Stimulated activated naive B cell treated with anti-CD40 and anti-IgM and Interleukin-4, amounts not matched to agents 10 μg/mL and 1 μg/mL and 100 μg/mL, for 72 hours (primary cell): Measurements from ENCODE around the gene SPATA13.
A peak's percentile ranks its signal among the peaks of the same experiment; 100 is the strongest.
"Not testable (repeated sequence)": the region's sequence is repeated elsewhere in the genome, so short reads cannot be mapped to it uniquely, and the experiment has no call there.

ENCODE experiments used
- ATAC-seq, 2 donors: fragments of 150-1000 bp; cut with Tn5 transposase; replicated peaks; 2 replicates each; pipeline ENCODE4 v1.10.0; 2021; ENCODE audit warnings: moderate library complexity in 1 of 2
- DNase-seq: peaks from one replicate; pipeline ENCODE4 v3.0.0; 2021
- H3K27ac Mint-ChIP-seq: one replicate; pipeline ENCODE4 v1.8.0; 2022; ENCODE audit warnings: mild to moderate bottlenecking, mixed read lengths
- H3K27me3 Mint-ChIP-seq, 2 donors: one replicate each; pipeline ENCODE4 v1.8.0; 2022; ENCODE audit warnings: mixed read lengths in 2 of 2
- H3K36me3 Mint-ChIP-seq, 2 donors: one replicate each; pipeline ENCODE4 v1.8.0; 2022; ENCODE audit warnings: mixed read lengths in 2 of 2, mild to moderate bottlenecking in 1 of 2
- H3K4me1 Mint-ChIP-seq, 2 donors: one replicate each; pipeline ENCODE4 v1.8.0; 2022; ENCODE audit warnings: mixed read lengths in 2 of 2, mild to moderate bottlenecking in 1 of 2
- H3K4me3 Mint-ChIP-seq, 2 donors: one replicate each; pipeline ENCODE4 v1.8.0; 2022; ENCODE audit warnings: mild to moderate bottlenecking in 2 of 2, mixed read lengths in 2 of 2, moderate library complexity in 1 of 2
- H3K9me3 Mint-ChIP-seq, 2 donors: one replicate each; pipeline ENCODE4 v1.8.0; 2022; ENCODE audit warnings: mixed read lengths in 2 of 2, mild to moderate bottlenecking in 1 of 2

SPATA13 gene

DNA sequence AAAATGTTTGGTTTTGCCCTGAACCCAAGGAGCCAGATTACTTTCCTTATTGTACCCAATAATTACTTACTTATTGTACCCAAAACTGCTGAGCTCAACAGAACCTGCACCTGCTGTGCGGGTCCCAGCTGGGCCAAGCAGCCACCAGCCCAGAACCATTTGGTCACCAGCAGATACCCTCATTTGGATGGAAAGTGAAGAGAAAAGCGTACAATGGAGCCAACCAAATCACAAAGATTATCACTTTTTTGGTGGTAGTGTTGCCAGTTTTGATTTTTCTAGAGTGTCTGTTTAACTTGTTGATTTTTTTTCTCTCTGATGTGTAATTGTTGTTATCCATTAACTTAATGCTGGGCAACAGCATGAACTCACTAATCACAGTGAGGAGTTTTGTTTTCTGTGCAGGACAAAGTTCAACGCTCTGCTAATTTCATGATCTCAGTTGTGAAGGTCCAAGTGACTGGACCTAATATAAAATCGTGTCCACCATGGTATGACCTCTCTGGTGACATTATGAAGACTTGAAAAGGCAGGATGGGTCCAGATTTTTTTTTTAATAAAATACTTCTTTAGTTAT, 23.8 kb downstream of the SPATA13 start:
- DNase-seq (no peak), ATAC-seq (no peak)
- Mint-ChIP-seq H3K36me3 (peaks cover 2 to 4% of the 10 kb centered on the region in 2 donors), H3K4me3 (no peak overlapping the region), H3K27ac (no peak overlapping the region), H3K9me3 (peaks cover 2 to 5% of the 10 kb centered on the region in 2 donors), H3K4me1 (peaks cover 0 to 2% of the 10 kb centered on the region in 2 donors), H3K27me3 (peaks cover 0 to 5% of the 10 kb centered on the region in 2 donors)

DNA sequence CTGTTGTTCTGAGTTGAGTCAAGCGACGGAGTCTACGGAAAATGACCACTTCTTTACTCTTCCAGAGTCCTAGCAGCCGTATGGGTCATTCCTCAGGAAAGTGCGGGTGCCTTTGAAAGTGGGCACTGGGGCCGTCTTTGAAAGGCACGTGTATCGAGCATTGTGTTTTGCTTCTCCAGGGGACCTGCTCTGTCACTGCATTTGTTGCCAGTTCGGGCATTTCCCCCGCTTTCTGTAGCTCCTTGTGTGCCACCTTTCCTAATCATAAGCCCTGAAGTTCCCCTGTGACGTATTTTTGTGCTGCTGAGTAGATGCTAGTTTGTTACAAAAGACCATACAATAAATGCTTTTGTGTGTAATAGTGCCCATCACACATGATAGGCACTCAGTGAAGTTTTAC, 24.4 kb downstream of the SPATA13 start:
- ATAC-seq (no peak), DNase-seq (no peak)
- Mint-ChIP-seq H3K4me3 (no peak overlapping the region), H3K9me3 (peaks cover 2 to 5% of the 10 kb centered on the region in 2 donors), H3K27me3 (peaks cover 0 to 5% of the 10 kb centered on the region in 2 donors), H3K4me1 (peaks cover 0 to 2% of the 10 kb centered on the region in 2 donors), H3K27ac (no peak overlapping the region), H3K36me3 (peaks cover 2 to 4% of the 10 kb centered on the region in 2 donors)

DNA sequence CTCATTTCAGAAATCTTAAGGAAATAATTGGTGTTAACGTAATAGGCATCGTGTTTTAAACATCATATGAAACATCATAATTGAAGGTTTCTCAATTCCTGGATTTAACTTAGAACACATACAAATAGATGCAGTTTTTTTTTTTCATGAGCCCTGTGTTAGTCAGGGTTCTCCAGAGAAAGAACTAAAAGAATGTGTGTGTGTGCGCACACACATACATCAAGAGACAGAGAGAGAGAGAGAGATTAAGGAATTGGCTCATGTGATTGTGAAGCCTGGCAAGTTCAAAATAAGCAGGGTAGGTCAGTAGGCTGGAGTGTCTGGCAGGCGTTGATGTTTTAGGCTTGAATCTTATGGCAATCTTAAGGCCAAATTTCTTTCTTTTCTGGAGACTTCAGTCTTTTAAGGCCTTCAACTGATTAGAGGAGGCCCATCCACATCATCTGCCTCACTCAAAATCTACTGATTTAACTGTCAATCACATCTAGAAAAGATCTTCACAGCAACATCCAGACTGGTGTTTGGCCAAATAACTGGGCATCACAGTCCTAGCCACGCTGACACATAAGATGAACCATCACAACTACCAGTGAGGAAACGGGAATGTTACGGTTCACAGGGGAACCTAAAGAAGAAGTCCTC, 25.2 kb downstream of the SPATA13 start:
- DNase-seq: no peak
- Mint-ChIP-seq H3K4me1 (peaks cover 0 to 2% of the 10 kb centered on the region in 2 donors), H3K4me3 (no peak overlapping the region), H3K27ac (no peak overlapping the region), H3K36me3 (peaks cover 2 to 4% of the 10 kb centered on the region in 2 donors), H3K27me3 (peaks cover 0 to 5% of the 10 kb centered on the region in 2 donors), H3K9me3 (peaks cover 2 to 5% of the 10 kb centered on the region in 2 donors)
- ATAC-seq: no peak

DNA sequence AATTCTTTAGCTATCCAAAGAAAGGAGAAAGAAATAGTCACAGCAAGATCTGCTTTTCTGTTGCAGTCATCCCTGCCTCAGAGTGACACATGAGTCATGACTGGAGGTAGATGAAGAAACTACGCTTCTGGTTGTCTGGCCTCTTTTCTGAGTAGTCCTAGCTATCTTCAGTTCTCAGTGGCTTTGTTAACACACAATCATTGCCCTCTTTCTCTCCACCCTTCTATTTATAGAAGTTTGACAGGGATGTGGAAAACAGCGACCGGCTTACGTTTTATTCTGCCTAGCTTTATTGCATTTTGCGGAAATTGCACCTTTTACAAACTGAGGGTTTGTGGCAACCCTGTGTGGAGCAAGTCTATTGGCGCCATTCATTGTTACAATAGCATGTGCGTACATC, 26.7 kb downstream of the SPATA13 start:
- no peak for DNase-seq
- H3K4me3 Mint-ChIP-seq: no peak overlapping the region

GRCh38 chr13:24192057-24192810, 31.7 kb downstream of the SPATA13 start:
- no peaks in the 10 kb centered on the region for H3K36me3 Mint-ChIP-seq
- no peaks in the 10 kb centered on the region for H3K9me3 Mint-ChIP-seq
- H3K27ac Mint-ChIP-seq: no peak overlapping the region
- no peak overlapping the region for H3K4me3 Mint-ChIP-seq
- ATAC-seq (peak; percentile 41 to 46), DNase-seq (no peak)
- H3K27me3 Mint-ChIP-seq: no peaks in the 10 kb centered on the region
- H3K4me1 Mint-ChIP-seq: peaks cover 9 to 11% of the 10 kb centered on the region in 2 donors

More for the DNA sequence above, 26.7 kb downstream of the SPATA13 start:
- Mint-ChIP-seq H3K27me3 (peaks cover 0 to 5% of the 10 kb centered on the region in 2 donors), H3K27ac (no peak overlapping the region), H3K9me3 (peaks cover 1 to 2% of the 10 kb centered on the region in 2 donors), H3K36me3 (peaks cover under 1 to 2% of the 10 kb centered on the region in 2 donors), H3K4me1 (peaks cover 2% of the 10 kb centered on the region in 2 donors)
- no peak for ATAC-seq

- ATAC-seq (no peak), DNase-seq (no peak)
- Mint-ChIP-seq H3K27me3 (no peaks in the 10 kb centered on the region), H3K4me1 (peaks cover 9 to 11% of the 10 kb centered on the region in 2 donors), H3K36me3 (no peaks in the 10 kb centered on the region), H3K27ac (no peak overlapping the region), H3K4me3 (no peak overlapping the region), H3K9me3 (no peaks in the 10 kb centered on the region)
Measured at GRCh38 chr13:24192811-24193162, 32.3 kb downstream of the SPATA13 start.

DNA sequence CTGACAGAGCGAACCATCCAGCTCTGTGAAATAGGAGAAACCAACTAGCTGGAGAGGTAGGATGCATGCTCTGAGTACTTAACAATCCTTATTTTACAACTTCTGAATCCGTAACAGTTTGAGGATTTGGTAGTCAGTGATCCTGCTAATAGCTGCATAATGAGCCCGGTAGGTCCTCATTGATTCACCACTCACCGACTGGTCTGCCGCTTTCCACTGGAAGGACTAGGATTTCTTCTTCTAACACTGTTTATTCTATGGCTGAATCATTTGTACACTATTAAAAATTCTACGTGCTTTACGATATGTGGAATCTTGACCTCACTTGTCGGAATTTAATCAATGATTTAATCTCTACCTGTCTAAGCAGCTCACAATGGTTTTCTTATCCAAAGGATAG, 33.9 kb downstream of the SPATA13 start:
- no peak overlapping the region for H3K27ac Mint-ChIP-seq

DNA sequence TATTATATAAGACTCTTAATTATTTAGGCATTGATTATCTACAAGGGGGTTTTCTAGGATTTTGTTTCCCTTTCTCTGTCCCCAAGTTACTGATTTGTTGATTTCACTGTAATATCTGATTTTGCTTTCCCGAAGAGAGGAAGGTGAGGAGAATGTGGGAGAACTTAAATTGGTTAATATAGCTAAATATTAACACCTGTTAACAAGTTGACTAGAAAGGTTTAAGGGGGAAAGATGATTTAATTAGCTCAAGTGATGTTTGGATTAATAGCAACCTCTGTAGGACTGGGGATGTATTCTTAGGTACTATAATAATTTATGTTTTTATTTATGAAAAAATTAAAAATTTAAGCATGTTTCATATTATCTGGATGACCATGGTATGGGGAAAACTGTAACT, 35.1 kb downstream of the SPATA13 start:
- H3K9me3 Mint-ChIP-seq: no peaks in the 10 kb centered on the region
- no peak overlapping the region for H3K27ac Mint-ChIP-seq
- ATAC-seq (no peak), DNase-seq (no peak)
- H3K4me3 Mint-ChIP-seq: no peak overlapping the region
- H3K36me3 Mint-ChIP-seq: no peaks in the 10 kb centered on the region
- H3K27me3 Mint-ChIP-seq: no peaks in the 10 kb centered on the region
- peaks cover 9 to 11% of the 10 kb centered on the region in 2 donors for H3K4me1 Mint-ChIP-seq

More for the DNA sequence above, 33.9 kb downstream of the SPATA13 start:
- Mint-ChIP-seq H3K4me3 (no peak overlapping the region), H3K36me3 (no peaks in the 10 kb centered on the region), H3K9me3 (no peaks in the 10 kb centered on the region), H3K4me1 (peaks cover 9 to 11% of the 10 kb centered on the region in 2 donors), H3K27me3 (no peaks in the 10 kb centered on the region)
- no peak for DNase-seq
- no peak for ATAC-seq

GRCh38 chr13:24196593-24197197, 36.2 kb downstream of the SPATA13 start:
- ATAC-seq (peak; percentile 63 to 85), DNase-seq (no peak)
- peaks cover 9 to 11% of the 10 kb centered on the region in 2 donors for H3K4me1 Mint-ChIP-seq
- no peaks in the 10 kb centered on the region for H3K9me3 Mint-ChIP-seq
- H3K27ac Mint-ChIP-seq: no peak overlapping the region
- H3K36me3 Mint-ChIP-seq: no peaks in the 10 kb centered on the region
- H3K4me3 Mint-ChIP-seq: no peak overlapping the region
- no peaks in the 10 kb centered on the region for H3K27me3 Mint-ChIP-seq

GRCh38 chr13:24199016-24199415, 38.5 kb downstream of the SPATA13 start:
- H3K27ac Mint-ChIP-seq: no peak overlapping the region

DNA sequence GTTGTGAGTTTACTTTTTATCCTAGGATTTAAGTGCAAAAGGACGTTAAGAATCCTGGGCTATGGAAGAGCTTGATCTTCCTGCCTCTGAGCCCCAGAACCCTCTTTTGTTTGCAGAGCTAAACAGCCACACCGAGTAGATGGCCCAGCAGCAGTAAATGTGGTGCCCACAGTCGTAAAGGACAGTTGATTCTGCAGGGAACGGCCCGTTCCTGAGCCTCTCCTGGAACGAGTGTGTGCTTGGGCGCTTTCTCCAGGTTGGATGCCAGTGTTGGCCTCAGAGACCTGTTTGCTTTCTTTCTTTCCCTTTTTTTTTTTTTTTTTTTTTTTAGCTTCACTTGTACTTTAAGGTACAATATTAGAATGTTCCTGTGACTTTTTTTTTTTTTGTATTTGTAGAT, 41.7 kb downstream of the SPATA13 start:
- H3K27me3 Mint-ChIP-seq: peaks cover 14 to 16% of the 10 kb centered on the region in 2 donors
- no peaks in the 10 kb centered on the region for H3K9me3 Mint-ChIP-seq

More at GRCh38 chr13:24199016-24199415, 38.5 kb downstream of the SPATA13 start:
- no peak for ATAC-seq
- no peak for DNase-seq
- Mint-ChIP-seq H3K4me3 (no peak overlapping the region), H3K9me3 (no peaks in the 10 kb centered on the region), H3K27me3 (peaks cover 0 to 1% of the 10 kb centered on the region in 2 donors), H3K4me1 (peaks cover 8 to 11% of the 10 kb centered on the region in 2 donors), H3K36me3 (no peaks in the 10 kb centered on the region)

DNA sequence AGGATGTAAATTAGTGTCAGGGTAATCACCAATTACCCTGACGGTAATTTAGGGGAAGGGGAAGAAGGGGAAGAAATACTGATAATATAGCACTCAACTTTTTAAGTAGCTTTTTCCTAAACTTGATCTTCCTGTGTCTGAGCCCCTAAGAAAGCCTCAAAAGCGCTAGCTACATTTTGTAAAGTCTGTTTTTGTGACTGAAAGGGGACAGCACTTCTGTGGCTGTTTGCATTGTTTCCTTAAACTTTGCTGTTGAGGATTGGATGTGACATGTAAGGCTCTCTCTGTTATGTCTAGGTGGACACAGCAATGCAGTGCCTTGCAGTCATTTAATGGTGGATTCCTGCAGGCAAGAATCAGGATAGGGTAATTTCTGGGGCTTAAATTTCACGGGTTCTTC, 42.8 kb downstream of the SPATA13 start:
- H3K4me1 Mint-ChIP-seq: peaks cover 13 to 18% of the 10 kb centered on the region in 2 donors
- H3K27ac Mint-ChIP-seq: no peak overlapping the region
- no peak overlapping the region for H3K4me3 Mint-ChIP-seq
- H3K9me3 Mint-ChIP-seq: no peaks in the 10 kb centered on the region
- H3K36me3 Mint-ChIP-seq: no peaks in the 10 kb centered on the region
- ATAC-seq (no peak), DNase-seq (no peak)
- peaks cover 14 to 16% of the 10 kb centered on the region in 2 donors for H3K27me3 Mint-ChIP-seq

More for the DNA sequence above, 41.7 kb downstream of the SPATA13 start:
- no peak overlapping the region for H3K27ac Mint-ChIP-seq
- H3K4me1 Mint-ChIP-seq: peaks cover 13 to 14% of the 10 kb centered on the region in 2 donors
- H3K4me3 Mint-ChIP-seq: no peak overlapping the region
- no peak for DNase-seq
- no peak for ATAC-seq
- no peaks in the 10 kb centered on the region for H3K36me3 Mint-ChIP-seq

DNA sequence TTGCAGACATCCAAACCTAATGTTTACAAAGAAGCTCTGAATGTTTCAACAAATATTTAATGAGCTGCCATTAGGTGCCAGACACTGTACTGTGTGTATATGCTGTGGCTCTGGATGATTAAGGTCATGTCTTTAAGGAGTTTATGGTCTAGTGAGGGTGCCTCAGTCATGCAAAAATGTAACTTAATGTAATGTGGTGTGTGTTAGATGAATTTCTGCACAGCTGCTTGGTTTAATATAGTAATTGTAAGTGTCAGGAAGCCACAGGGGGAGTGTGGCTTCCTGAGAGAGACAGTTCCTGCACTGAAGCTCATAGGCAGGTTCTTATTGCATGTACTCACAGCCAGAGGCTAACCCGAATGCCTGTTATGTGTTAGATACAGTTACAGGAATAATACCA, 43.3 kb downstream of the SPATA13 start:
- no peak for DNase-seq
- no peaks in the 10 kb centered on the region for H3K36me3 Mint-ChIP-seq
- H3K9me3 Mint-ChIP-seq: no peaks in the 10 kb centered on the region
- H3K4me1 Mint-ChIP-seq: peaks cover 13 to 18% of the 10 kb centered on the region in 2 donors
- H3K27me3 Mint-ChIP-seq: peaks cover 14 to 16% of the 10 kb centered on the region in 2 donors
- peak; percentile 47 to 65 for ATAC-seq
- no peak overlapping the region for H3K27ac Mint-ChIP-seq
- no peak overlapping the region for H3K4me3 Mint-ChIP-seq

- Mint-ChIP-seq H3K27me3 (peaks cover 14 to 16% of the 10 kb centered on the region in 2 donors), H3K4me1 (peaks cover 13 to 18% of the 10 kb centered on the region in 2 donors)
- DNase-seq, H3K4me3 Mint-ChIP-seq, ATAC-seq, H3K27ac Mint-ChIP-seq, H3K36me3 Mint-ChIP-seq, H3K9me3 Mint-ChIP-seq: not testable (repeated sequence)
Measured at GRCh38 chr13:24205076-24205475, 44.6 kb downstream of the SPATA13 start.
